Gastrocnemius medialis (tissue), 4 donors: Measurements from ENCODE around the gene TEX2.

ENCODE experiments used
- CTCF ChIP-seq, 5 experiments: fragments of 450-650 bp in 3 of 5; fragments of 200-600 bp in 2 of 5; sonication (generic) in 2 of 5; IDR thresholded peaks in 4 of 5; conservative IDR thresholded peaks in 1 of 5; 1 replicate in 4 of 5; 2 replicates in 1 of 5; pipeline ENCODE4 v1.5.1; 2016 to 2019; ENCODE audit warnings: antibody characterized with exemption in 5 of 5, mild to moderate bottlenecking in 3 of 5, moderate library complexity in 3 of 5
- POLR2A ChIP-seq, 2 donors: fragments of 450-650 bp; IDR thresholded peaks; one replicate each; pipeline ENCODE4 v1.6.1; 2017; ENCODE audit warnings: antibody characterized with exemption in 2 of 2, mild to moderate bottlenecking in 2 of 2, moderate library complexity in 2 of 2

DNA sequence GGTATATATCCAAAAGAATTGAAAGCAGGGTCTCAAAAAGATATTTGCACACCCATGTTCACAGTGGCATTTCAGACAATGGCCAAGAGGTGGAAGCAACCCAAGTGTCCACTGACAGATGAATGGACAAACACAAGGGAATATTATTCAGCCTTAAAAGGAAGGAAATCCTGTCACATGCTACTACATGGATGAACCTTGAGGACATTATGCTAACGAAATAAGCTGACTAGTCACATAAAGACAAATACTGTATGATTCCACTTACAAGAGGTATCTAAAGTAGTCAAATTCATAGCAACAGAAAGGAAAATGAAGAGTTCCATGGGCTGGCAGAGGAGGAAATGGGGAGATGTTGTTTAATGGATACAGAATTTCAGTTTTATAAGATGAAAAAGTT lies 41.4 kb downstream of the TEX2 start:
- TF ChIP-seq CTCF (IDR thresholded peaks at IDR 0.05 in 4 of 5, conservative IDR thresholded peaks at IDR 0.05 in 1 of 5) (no peak), POLR2A (IDR thresholded peaks at IDR 0.05) (no peak)
